ENCODE results near the gene SAPCD2.
"Not testable (repeated sequence)": the region's sequence is repeated elsewhere in the genome, so short reads cannot be mapped to it uniquely, and the experiment has no call there.

Gene SAPCD2, protein sequence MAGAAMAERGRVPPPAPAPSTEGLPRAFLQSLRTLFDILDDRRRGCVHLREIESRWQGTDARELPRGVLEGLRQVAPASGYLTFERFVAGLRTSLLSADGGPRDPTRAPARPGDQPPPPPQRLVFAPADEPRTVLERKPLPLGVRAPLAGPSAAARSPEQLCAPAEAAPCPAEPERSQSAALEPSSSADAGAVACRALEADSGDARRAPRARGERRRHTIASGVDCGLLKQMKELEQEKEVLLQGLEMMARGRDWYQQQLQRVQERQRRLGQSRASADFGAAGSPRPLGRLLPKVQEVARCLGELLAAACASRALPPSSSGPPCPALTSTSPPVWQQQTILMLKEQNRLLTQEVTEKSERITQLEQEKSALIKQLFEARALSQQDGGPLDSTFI

DNA sequence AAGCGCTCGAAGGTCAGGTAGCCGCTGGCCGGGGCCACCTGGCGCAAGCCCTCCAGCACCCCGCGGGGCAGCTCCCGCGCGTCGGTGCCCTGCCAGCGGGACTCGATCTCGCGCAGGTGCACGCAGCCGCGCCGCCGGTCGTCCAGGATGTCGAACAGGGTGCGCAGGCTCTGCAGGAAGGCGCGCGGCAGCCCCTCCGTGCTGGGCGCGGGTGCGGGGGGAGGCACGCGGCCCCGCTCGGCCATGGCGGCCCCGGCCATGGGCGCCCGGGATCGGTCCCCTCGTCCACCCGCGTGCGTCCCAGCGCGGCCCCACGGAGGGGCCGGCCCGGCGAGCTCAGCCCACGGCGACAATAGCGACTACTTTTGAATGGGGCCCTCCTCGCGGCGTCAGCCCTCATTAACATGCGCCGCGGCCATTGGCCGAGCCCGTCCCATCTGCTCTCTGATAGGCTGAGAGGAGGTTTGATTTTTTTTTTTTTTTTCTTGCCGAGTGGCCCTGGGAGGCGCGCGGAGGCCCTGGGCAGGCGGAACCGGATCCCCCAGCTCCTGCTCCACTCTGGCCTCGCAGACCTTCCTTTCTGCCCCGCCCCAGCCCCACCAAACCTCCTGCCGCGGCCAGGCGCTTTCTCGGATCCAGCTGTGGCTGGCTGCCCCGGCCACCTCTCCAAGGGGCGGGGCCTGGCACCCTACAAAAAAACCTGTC, at the start of gene SAPCD2:
SAPCD2 (minus strand) TSS at position 357 of the 705 bp plus-strand sequence; CDS start at position 260, 97 bp downstream.
- peak; percentile 96 for FAIRE-seq

DNA sequence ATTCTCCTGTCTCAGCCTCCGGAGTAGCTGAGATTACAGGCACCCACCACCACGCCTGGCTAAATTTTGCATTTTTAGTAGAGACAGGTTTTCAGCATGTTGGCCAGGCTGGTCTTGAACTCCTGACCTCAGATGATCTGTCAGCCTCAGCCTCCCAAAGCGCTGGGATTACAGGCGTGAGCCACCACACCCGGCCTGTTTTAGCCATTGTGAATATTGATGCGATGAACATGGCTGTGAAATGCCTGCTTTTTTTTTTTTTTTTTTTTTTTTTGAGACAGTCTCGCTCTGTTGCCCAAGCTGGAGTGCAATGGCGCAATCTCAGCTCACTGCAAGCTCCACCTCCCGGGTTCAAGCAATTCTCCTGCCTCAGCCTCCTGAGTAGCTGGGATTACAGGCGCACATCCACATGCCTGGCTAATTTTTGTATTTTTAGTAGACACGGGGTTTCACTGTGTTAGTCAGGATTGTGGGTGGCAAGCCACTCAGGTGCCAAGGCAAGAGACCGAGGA, 47.8 kb upstream of the SAPCD2 start:
- FAIRE-seq: not testable (repeated sequence)

DNA sequence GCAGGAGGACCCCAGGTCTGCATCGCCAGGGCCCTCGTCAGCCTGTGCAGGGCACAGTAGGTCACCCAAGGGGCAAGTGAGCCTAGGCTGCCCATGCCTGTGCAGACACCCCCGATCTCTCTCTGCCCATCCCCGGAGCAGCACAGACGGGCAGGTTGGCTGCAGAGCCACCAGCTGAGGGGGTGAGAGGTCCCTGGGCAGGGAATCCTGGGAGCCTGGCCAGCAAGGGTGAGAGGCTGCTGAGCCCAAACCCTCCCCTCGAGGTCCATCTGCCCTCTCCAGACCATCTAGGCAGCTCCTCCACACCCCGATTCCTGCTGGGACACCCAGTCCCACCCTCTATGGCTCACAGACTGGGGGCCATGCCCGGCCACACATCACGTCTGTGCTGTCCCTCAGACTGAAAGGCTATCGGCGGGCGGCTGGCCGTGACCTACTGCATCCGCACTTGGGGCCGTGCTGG, 46.9 kb upstream of the SAPCD2 start:
- no peak for FAIRE-seq

DNA sequence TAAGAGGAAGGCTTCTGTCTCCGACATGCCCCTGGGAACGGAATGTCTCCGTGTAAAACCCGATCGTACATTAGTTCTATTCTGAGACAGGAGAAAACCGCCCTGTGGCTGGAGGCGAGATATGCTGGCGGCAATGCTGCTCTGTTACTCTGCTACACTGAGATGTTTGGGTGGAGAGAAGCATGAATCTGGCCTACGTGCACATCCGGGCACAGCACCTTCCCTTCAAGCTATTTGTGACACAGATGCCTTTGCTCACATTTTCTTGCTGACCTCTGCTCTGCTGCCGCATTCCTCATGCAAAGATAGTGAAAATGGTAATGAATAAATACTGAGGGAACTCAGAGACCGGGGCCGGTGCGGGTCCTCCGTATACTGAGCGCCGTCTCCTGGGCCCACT, 46.4 kb upstream of the SAPCD2 start:
- FAIRE-seq: no peak

DNA sequence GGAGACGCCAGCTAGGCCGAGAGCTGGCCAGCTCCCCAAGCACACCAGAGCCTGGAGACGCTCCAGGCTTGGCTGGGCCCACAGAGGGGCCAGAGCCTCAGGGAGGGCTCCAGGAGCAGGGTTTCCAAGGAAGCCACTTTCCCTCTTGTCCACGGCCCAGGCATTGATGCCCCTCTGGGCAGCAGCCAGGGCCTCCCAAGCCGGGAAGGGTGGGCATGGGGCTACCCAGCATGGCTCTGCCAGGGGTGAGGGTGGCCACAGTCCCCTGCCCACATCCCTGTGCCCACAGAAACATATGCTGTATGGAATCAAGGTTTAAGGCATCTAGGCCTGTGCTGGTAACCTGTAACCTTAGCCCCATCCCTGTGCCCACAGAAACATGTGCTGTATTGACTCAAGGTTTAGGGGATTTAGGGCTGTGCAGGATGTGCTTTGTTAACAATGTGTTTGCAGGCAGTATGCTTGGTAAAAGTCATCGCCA, 45.7 kb upstream of the SAPCD2 start:
- no peak for FAIRE-seq

DNA sequence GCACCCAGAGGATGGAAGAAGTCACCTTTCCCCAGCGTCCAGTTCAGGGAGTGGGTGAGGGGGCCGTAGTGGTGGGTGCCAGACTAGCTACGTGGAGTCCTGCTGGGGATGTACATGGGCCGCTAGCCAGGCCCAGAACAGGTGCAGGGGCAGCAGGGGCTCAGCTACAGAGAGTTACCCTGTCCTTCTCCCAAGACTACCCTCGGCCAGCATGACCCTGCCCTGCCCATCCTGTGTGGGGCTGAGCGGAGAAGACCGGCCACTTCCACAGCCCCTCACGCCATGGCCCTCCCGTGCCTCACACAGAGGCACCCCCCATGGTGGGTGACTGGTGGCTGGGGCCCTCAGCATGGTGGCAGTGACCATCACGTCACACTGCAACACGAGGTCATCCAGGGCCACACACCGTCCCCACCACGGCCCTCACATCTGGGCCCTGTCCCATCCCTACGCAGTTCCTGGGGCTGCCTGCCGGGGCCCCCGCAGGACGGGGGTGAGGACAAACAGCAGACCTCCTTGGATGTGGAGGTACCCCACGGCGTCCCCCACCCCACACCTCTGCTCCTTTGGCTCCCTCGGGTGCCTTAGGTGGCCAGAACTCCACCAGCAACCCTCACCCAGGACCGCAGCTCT, 45.2 kb upstream of the SAPCD2 start:
- no peak for FAIRE-seq

DNA sequence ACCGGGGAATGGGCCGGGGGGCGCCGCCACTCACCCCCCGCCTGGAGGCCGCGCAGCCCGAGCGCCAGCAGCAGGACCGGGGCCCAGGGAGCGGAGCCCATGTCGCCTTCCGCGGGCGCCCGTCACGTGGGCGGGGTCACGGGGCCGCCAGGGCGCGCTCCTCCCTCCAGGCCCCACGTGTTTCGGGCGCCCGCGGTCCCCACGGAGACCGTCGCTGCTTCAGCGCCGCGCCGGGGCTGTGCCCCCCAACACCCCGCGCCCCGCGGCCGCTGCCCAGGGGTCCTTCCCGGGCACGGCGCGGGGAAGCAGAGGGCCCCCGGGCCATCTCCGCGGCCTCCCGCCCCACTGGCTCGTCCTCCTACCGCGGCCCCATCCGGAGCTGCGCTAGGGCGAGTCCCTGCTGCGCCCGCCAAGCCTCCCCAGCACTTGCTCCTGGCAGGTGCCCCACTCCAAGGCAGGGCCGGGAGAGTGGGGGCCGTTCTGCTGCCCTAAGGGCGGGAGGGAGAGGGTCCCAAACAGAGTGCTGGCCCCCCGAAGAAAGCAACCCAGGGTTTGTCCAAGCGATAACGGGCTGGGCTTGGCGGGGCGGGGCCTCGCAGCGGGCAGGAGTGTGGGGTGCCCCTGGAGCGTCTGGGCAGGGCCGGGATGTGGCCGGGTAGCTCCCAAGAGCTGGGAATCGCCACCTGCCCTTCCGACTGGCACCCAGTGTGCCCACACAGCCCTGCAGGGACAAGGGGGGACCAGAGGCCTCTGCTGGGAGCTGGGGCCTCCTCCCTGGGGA, 44.4 kb upstream of the SAPCD2 start, which contains the start of gene DPP7:
DPP7 (minus strand) TSS at position 121 of the 781 bp plus-strand sequence; CDS start at position 101, 20 bp downstream.
- FAIRE-seq: no peak

DNA sequence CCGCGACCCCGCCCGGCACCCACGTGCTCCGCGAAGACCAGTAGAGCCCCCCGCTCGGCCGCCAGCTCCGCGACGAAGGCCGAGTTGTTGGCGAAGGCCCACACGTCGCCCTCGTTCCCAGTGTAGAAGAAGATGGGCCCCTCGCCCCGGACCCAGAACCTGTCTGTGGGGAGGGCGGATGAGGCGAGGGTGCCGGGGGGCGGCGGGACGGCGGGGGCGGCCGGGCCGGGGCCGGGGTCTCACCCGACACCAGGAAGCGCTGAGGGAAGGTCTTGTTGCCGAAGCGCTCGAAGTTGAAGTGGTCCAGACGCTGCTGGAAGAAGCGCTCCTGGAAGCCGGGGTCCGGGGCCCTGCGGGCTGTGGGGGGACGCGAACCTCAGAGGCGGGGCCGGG, 43.9 kb upstream of the SAPCD2 start:
- FAIRE-seq: no peak

DNA sequence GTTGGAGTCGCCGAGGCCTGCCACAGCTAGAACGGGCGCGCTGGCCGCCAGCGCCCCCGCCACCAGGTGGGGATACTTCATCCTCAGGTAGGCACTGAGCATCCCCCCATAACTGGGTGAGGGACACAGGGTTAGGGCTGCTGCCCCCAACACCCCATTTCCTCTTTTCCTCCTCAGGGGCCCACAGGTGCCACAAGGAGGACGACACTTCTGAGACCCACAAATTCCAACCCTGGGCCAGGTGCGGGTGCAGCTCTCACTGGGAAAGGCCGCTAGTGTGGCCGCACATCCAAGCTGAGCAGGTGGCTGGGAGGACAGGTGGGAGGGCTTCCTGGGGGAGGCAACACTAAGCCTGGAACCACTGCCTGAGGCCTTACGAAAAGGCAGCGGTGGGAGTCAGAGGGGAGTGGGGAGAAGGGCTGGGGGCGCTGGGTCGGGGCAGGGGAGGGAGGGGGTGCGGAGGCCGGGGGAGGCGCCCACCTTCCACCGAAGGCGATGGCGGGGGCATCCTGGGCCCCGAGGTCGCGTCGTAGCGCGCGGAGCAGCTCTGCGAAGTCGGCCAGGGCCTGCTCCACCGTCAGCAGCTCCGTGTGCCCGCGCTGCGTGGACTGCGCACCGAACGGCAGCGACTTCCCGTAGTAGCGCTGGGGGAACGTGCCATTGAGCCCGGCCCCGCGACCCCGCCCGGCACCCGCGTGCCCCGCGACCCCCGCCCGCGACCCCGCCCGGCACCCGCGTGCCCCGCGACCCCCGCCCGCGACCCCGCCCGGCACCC, 43.2 kb upstream of the SAPCD2 start:
- FAIRE-seq: no peak

DNA sequence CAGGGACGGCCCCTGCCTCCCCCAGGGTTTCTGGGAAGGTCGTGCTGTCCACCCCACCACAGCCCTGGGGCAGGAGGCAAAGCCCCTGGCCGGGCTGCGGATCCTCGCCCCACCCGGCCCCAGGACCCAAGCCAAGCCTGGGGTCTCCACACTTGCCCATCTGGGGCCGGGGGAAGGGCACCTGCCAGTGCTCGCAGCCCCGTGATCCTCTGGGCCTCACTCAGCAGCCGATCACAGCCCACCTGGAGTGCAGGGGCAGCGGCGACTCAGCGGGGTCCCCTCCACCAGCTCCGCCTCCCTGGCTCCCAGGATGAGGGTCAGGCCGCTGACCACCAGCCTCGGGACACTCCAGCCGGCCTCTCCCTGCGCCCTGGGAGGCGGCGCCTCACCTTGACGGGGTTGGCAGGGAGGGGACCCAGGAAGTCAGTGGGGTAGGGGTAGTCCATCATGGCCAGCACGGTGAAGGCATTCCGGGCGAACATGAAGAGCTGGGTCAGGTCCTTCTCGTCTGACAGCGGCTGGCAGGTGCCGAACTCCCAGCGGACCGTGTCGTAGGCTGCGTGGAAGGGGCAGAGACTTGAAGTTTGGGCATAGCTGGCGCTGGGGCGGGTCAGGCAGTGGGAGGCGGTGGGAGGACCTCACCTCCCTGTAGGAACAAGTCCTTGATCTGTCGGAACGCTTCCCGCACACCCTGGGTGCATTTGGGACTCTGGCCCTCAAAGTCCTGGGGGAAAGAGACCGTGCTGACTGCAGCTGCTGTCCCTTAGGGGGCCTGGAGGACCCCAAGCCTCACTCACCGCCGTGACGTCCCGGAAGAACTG, 42.4 kb upstream of the SAPCD2 start:
- no peak for FAIRE-seq

DNA sequence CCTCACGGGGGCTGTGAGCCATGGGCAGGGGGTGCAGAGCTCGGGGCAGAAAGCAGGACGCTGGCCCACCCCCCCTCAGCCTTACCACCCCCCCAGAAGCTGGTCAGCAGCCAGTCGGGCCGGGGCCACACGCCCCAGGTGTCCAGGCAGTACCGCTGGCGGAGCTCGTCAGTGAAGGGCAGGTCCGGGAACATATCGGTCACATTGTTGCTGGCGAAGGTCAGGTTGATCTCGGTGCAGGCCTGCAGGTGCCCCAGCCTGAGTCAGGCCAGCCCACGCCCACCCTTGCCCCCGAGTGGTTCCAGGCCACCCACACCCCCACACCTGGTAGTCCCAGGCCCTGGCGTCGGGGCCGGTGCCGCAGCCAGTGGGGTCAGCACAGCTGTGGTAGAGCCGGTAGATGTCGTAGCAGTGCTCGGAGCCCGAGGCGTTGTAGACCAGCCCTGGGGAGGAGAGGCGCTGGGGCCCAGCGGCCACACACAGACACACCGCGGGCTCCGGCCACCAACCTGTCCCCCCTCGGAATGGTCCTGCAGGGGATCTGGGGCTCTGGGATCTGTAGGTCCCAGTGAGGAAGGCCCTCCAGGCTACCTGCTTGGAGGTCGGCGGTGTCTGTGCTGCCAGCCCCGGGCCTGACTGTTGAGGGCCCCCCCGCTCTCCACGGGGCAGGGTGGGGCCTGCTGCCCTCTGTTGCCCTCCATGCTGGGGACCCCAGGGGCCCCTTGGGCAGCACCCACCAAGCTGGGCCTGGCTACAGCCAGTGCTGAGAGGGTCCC, 41.6 kb upstream of the SAPCD2 start:
- FAIRE-seq: no peak

DNA sequence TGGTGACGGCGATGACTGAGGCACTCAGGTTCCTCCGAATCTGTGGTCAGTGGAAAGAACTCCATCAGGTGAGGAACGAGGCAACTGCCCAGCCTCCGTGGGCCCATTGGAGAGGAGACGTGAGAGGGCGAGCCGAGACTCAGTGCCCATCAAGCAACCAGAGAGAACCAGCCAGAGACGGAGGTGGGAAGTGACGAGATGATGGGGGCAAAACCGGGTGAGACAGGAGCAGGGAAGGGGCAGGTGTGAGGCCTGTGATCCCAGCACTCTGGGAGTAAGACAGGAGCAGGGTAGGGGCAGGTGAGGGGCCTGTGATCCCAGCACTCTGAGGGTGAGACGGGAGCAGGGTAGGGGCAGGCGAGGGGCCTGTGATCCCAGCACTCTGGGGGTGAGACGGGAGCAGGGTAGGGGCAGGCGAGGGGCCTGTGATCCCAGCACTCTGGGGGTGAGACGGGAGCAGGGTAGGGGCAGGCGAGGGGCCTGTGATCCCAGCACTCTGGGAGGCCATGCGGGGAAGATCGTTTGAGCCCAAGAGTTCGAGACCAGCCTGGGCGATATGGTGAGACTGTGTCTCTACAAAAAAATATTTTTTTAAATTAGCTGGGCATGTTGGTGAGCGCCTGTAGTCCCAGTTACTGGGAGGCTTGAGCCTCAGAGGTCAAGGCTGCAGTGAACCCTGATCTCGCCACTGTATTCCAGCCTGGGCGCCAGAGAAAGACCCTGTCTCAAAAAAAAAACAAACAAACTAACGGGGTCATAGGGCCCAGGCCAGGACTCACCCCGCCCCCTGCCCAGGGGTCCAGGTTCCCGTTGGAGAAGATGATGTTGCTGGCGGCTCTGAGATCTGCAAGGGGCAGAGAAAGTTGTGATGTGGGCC, 40.8 kb upstream of the SAPCD2 start:
- no peak for FAIRE-seq

DNA sequence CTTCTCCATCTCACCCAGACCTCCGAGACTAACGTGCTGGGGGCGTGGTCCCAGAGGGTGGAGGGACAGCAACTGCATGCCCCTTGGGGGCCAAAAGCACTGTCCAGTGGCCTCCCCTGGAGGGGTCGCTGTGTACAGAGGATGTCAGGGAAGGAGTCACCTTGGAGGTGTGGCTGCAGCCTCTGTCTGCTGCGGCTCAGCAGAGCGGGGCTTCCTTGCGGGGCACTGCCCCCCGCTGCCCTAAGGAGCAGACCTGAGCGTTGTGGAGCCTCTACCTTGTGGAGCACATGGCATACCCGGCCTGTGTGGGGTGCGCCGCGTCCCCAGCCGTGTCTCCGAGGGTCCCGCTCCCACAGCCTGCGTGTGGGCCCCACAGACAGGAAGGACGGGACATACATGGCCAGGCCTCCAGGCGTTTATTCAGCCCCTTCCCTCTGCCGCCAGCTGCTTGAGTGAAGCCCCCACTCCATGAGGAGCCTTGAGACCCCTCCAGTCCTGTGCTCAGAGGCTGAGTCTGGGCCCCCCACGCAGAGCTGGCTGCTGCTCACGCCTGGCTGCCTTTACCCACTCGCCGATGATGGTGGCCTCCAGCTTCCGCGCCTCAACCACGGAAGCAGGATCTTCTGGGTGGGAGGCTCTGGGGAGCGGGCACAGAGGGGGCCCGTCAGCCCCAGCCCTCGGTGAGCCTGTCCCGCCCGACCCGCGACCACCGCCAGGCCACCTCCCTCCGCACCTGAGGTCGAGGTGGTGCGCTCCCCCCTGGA, 40.0 kb upstream of the SAPCD2 start:
- no peak for FAIRE-seq

DNA sequence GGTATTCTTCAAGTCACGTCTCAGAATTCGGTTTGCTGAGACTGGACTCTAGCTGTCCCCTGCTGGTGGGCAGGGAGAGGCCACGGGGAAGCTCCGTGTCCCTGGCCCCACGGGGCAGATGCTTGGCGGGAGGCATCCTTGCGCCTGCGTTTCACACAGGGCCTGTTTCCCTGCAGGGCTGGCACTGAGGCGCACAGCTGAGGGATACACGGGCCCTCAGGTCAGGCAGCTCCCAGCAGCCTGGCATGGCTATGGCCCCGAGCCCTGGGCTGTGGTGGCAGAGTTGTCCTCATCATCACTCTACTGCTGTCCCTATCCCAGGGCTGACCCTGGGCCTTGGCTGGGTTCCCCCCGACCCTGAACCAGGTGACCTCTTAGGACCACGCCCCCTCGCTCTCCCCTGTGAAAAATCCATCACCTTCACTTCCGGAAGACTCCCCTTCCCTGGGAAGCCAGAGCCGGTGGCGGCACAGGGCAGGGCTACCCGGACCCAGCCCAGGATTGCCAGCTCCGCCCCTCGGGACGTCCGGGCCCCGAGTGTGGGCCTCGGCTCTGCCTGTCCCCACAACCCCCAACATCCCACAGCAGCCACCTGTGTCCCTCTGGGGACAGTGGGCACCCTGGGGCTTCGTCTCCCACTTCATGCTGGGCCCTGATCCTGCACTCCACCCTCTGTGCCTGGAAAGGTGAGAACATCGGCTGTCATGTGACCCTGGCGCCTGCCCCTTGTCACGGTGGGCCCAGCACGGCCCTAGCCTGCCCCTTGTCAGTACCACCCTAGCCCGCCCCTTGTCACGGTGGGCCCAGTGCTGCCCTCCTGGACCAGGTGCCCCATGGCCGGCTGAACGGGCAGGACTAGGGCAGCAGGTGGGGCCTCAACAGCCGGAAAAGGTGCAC, 39.1 kb upstream of the SAPCD2 start:
- no peak for FAIRE-seq

DNA sequence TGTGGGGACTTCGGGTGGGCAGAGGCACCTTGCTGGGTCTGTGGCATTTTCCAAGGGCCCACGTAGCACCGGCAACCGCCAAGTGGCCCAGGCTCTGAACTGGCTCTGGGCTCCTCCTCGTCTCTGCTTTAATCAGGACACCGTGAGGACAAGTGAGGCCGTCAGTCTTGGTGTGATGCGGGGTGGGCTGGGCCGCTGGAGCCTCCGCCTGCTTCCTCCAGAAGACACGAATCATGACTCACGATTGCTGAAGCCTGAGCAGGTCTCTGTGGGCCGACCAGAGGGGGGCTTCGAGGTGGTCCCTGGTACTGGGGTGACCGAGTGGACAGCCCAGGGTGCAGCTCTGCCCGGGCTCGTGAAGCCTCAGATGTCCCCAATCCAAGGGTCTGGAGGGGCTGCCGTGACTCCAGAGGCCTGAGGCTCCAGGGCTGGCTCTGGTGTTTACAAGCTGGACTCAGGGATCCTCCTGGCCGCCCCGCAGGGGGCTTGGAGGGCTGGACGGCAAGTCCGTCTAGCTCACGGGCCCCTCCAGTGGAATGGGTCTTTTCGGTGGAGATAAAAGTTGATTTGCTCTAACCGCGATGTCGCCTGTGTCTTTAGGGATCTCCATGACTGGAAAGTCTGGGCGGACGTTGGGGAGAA, 38.4 kb upstream of the SAPCD2 start:
- FAIRE-seq: no peak

DNA sequence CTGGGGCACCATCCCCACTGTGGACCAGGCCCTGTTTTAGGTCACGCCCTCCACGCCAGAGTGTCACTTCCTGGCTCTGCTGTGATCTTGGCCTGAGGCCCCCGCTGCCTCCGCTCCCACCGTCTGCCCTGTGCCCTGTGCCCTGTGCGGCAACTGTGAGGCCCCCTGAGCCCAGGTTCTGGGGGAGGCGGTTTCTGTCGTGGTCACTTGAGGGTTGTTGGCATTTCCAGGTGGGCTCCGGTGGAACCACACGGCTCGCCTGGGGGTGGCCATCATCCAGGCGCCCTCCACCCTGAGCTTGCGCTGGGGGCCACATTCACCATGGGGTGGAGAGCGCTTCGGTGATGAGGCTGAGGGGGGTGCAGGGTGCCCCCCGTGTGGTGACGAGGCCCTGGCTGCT, 37.6 kb upstream of the SAPCD2 start:
- FAIRE-seq: no peak

All from G401.6 (cell line).